ENCODE data around the gene DIP2A. TPM values are rescaled to one million over a fixed set of nuclear protein-coding genes. Genes with fewer than 3 reads are reported as not detected.

DIP2A gene
- total RNA-seq, 2 donors from 2014 or later, result 44.2 to 82.2 TPM

DNA sequence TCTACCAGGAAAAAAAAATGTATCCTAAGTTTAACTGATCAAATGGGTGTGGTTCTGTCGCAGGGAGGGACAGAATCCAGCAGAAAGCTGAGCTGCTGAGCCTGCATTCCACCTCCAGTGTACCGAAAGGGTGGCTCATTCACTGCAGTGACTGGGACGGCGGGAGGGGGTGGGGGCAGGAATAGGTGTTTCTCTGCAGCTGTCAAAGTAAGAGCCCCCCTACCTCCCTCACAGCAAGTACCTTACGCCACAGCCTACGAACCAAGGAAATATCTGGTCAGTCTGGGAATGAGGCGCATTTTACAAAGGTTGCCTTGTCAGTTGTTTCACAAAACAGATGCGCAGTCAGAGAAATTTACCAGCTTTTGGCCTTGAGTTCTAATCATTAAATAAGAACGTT, 144.5 kb downstream of the DIP2A start:
- intact Hi-C loops (cut with DNase I), result no loop called here
- no peaks in the 10 kb centered on the region for H3K27me3 ChIP-seq (replicated peaks; ENCODE audit: insufficient read depth)
- WGBS, result 37% methylated on average over 9 of the region's 9 CpGs
- no peaks in the 10 kb centered on the region for H3K9me3 ChIP-seq
- no peak for DNase-seq (ENCODE audit: low spot score)
- TF ChIP-seq, protein P1, sequence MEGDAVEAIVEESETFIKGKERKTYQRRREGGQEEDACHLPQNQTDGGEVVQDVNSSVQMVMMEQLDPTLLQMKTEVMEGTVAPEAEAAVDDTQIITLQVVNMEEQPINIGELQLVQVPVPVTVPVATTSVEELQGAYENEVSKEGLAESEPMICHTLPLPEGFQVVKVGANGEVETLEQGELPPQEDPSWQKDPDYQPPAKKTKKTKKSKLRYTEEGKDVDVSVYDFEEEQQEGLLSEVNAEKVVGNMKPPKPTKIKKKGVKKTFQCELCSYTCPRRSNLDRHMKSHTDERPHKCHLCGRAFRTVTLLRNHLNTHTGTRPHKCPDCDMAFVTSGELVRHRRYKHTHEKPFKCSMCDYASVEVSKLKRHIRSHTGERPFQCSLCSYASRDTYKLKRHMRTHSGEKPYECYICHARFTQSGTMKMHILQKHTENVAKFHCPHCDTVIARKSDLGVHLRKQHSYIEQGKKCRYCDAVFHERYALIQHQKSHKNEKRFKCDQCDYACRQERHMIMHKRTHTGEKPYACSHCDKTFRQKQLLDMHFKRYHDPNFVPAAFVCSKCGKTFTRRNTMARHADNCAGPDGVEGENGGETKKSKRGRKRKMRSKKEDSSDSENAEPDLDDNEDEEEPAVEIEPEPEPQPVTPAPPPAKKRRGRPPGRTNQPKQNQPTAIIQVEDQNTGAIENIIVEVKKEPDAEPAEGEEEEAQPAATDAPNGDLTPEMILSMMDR (IDR thresholded peaks at IDR 0.05), result no peak
- TF ChIP-seq POLR2AphosphoS5 (IDR thresholded peaks at IDR 0.05), result no peak
- no peak for TF ChIP-seq POLR2A (IDR thresholded peaks at IDR 0.05)
- no peaks in the 10 kb centered on the region for H3K36me3 ChIP-seq
- no peak overlapping the region for H3K27ac ChIP-seq
- H3K4me1 ChIP-seq (replicated peaks), result no peaks in the 10 kb centered on the region
- H3K4me3 ChIP-seq, result no peak overlapping the region

DNA sequence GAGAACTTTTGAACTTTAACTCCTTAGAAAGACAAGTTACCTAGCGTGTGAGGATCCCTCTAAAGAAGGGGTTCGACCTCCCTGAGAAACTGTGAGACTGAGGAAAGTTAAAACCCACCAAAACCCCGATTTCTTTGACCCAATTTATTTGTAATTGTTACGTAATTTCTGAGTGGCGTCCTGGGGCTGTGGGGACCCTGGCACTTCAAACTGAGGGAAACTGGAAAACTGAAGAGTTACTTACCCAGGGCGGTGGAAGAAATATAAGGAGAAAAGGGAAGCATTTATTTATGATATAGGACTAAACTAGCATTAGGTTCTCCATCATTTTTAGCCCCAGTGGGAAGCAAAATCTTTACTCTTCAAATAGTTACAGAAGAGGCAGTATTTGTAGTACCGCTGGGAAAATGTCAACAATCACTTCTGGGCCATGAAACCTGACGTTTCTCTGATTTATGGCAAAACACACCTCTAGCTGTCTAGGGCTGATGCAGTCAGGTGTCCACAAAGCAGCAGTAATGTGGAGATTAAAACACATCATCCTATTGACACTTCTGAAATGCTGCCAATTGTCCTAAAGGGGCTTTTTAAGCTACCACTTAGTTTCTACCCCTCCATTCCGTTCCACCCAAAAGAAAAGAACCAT, 145.8 kb downstream of the DIP2A start:
- Histone ChIP-seq H3K27me3 (replicated peaks; ENCODE audit: insufficient read depth) (no peaks in the 10 kb centered on the region), H3K4me3 (no peak overlapping the region), H3K9me3 (no peaks in the 10 kb centered on the region), H3K4me1 (replicated peaks) (no peaks in the 10 kb centered on the region), H3K27ac (no peak overlapping the region), H3K36me3 (no peaks in the 10 kb centered on the region)
- 72% methylated on average over 9 of the region's 9 CpGs for WGBS
- intact Hi-C loops (cut with DNase I), result no loop called here
- TF ChIP-seq POLR2AphosphoS5 (IDR thresholded peaks at IDR 0.05) (no peak), POLR2A (IDR thresholded peaks at IDR 0.05) (no peak)
- TF ChIP-seq, protein P1 (IDR thresholded peaks at IDR 0.05), result no peak
- DNase-seq (ENCODE audit: low spot score), result no peak

DNA sequence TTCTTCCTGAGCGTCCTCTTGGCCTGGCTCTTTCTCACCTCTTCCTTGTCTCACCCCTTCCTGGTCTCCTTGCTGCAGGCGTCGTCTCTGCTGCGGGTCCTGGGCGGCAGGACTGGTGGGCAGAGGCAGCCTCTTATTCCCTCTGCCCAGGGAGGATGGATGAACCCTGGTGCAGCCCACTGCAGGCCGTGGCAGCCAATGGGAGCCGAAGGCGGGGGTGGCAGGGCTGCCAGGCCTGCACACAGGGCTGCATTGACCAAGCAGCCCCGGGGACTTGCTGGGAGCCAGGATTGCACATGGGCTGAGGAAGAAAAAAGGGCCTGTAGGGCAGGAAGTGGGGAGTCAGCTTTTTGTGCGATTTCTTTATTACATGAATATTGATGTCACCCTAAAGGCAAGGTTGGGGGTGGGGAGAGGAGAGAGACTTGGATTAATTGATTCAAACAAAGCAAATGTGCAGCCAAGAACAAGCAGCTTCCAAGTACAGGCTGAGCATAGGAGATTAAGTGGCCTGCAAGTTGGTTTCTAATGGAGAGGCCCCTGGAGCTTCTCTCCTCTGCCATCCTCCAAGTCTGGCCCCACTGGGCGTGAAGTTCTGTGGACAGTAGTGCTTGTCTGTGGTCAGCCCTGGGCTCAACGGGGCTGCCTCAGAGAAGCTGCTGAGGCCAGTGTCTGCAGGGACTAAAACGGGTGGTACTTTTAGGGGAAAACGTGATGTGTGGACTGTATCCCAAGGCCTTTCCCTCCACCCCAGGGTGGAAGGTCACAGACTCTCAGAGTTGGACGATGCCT, 146.5 kb downstream of the DIP2A start, which contains the start of gene S100B:
TSS of gene S100B (minus strand) at position 108 of the 792 bp plus-strand sequence. CDS start 2,667 bp downstream, outside the sequence.
- DNase-seq (ENCODE audit: low spot score), result no peak
- Histone ChIP-seq H3K27ac (no peak within 1 kb of the TSS), H3K27me3 (replicated peaks; ENCODE audit: insufficient read depth) (no peaks in the 10 kb centered on the region), H3K9me3 (no peaks in the 10 kb centered on the region), H3K4me3 (no peak within 1 kb of the TSS), H3K4me1 (replicated peaks) (no peaks in the 10 kb centered on the region), H3K36me3 (no peaks in the 10 kb centered on the region)
- WGBS, result 60% methylated on average over 15 of the region's 15 CpGs
- TF ChIP-seq POLR2AphosphoS5 (IDR thresholded peaks at IDR 0.05) (no peak), POLR2A (IDR thresholded peaks at IDR 0.05) (no peak)
- TF ChIP-seq, protein P1 (IDR thresholded peaks at IDR 0.05), result no peak
- intact Hi-C loops (cut with DNase I), result no loop called here

DNA sequence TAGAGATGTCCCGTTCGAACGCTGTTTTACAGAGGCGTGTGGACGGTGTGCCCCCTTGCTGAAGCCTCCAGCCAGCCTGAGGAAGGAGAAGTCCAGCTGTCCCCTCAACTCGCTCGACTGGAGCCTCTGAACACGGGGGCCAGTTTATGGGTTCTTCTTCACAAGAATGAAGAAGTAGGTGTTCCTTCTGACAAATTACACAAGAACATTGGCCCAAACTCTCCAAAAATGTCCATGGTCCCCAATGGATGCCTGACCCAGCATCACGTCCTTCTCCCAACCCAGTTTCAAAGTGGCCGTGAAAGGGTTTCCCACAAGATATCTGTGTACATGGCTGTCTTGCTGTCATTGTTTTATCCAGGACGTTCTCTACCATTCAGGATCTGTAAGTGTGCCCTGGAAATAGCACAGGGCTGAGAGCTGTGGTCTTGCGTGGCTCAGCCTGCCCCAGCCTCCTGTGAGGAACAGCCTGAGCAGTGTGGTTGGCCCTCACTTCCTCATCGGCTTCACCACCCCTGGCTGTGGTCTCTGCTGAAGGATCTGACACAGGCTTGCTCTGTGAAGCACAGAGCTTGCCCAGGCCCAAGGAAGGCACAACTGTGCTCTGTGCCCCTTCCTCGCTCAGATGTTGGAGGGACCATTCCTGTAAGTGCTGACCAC, 147.2 kb downstream of the DIP2A start:
- no peaks in the 10 kb centered on the region for H3K36me3 ChIP-seq
- 85% methylated on average over 14 of the region's 14 CpGs for WGBS
- H3K4me1 ChIP-seq (replicated peaks), result no peaks in the 10 kb centered on the region
- no peaks in the 10 kb centered on the region for H3K9me3 ChIP-seq
- no peaks in the 10 kb centered on the region for H3K27me3 ChIP-seq (replicated peaks; ENCODE audit: insufficient read depth)
- H3K4me3 ChIP-seq, result no peak overlapping the region
- intact Hi-C loops (cut with DNase I), result no loop called here
- H3K27ac ChIP-seq, result no peak overlapping the region
- no peak for DNase-seq (ENCODE audit: low spot score)
- no peak for TF ChIP-seq POLR2AphosphoS5 (IDR thresholded peaks at IDR 0.05)
- TF ChIP-seq, protein P1 (IDR thresholded peaks at IDR 0.05), result no peak
- TF ChIP-seq POLR2A (IDR thresholded peaks at IDR 0.05), result no peak
